ENCODE measurements around the gene KLF12.

Gene KLF12

GRCh38 chr13:74110053-74110452 lies 24.2 kb downstream of the KLF12 start:
- Histone ChIP-seq H3K4me1 (ENCODE audit: low read depth, poor library complexity, severe bottlenecking) (no peaks in the 10 kb centered on the region), H3K36me3 (ENCODE audit: insufficient read depth) (no peaks in the 10 kb centered on the region), H3K27me3 (ENCODE audit: insufficient read depth, low read depth) (no peaks in the 10 kb centered on the region), H3K27ac (no peak overlapping the region), H4K20me1 (ENCODE audit: insufficient read depth) (no peaks in the 10 kb centered on the region), H3K9ac (no peak overlapping the region), H3K4me3 (IDR thresholded peaks at IDR 0.05; ENCODE audit: insufficient read depth, low read depth, low read length) (no peak overlapping the region), H2AFZ (ENCODE audit: low read depth) (no peak overlapping the region), H3K79me2 (ENCODE audit: insufficient read depth, low read depth) (no peaks in the 10 kb centered on the region), H3K4me2 (no peak overlapping the region)
- TF ChIP-seq CTCF (conservative IDR thresholded peaks at IDR 0.05; ENCODE audit: low read depth, low read length), result no peak

GRCh38 chr13:74107598-74107997 lies 26.6 kb downstream of the KLF12 start:
- Histone ChIP-seq H3K27ac (no peak overlapping the region), H3K9ac (no peak overlapping the region), H3K27me3 (ENCODE audit: insufficient read depth, low read depth) (no peaks in the 10 kb centered on the region), H3K36me3 (ENCODE audit: insufficient read depth) (no peaks in the 10 kb centered on the region), H4K20me1 (ENCODE audit: insufficient read depth) (no peaks in the 10 kb centered on the region), H3K4me1 (ENCODE audit: low read depth, poor library complexity, severe bottlenecking) (no peaks in the 10 kb centered on the region), H3K4me2 (no peak overlapping the region), H3K4me3 (IDR thresholded peaks at IDR 0.05; ENCODE audit: insufficient read depth, low read depth, low read length) (no peak overlapping the region), H3K79me2 (ENCODE audit: insufficient read depth, low read depth) (no peaks in the 10 kb centered on the region), H2AFZ (ENCODE audit: low read depth) (no peak overlapping the region)
- TF ChIP-seq CTCF (conservative IDR thresholded peaks at IDR 0.05; ENCODE audit: low read depth, low read length), result no peak

GRCh38 chr13:74105871-74106270 lies 28.3 kb downstream of the KLF12 start:
- no peaks in the 10 kb centered on the region for H3K36me3 ChIP-seq (ENCODE audit: insufficient read depth)
- H2AFZ ChIP-seq (ENCODE audit: low read depth), result no peak overlapping the region
- H3K9ac ChIP-seq, result no peak overlapping the region
- H3K4me2 ChIP-seq, result no peak overlapping the region
- no peaks in the 10 kb centered on the region for H3K27me3 ChIP-seq (ENCODE audit: insufficient read depth, low read depth)
- no peak overlapping the region for H3K4me3 ChIP-seq (IDR thresholded peaks at IDR 0.05; ENCODE audit: insufficient read depth, low read depth, low read length)
- TF ChIP-seq CTCF (conservative IDR thresholded peaks at IDR 0.05; ENCODE audit: low read depth, low read length), result no peak
- no peaks in the 10 kb centered on the region for H4K20me1 ChIP-seq (ENCODE audit: insufficient read depth)
- H3K27ac ChIP-seq, result no peak overlapping the region
- no peaks in the 10 kb centered on the region for H3K79me2 ChIP-seq (ENCODE audit: insufficient read depth, low read depth)
- H3K4me1 ChIP-seq (ENCODE audit: low read depth, poor library complexity, severe bottlenecking), result no peaks in the 10 kb centered on the region

GRCh38 chr13:74104661-74105275 lies 29.4 kb downstream of the KLF12 start:
- no peak for TF ChIP-seq CTCF (conservative IDR thresholded peaks at IDR 0.05; ENCODE audit: low read depth, low read length)
- H3K4me2 ChIP-seq, result no peak overlapping the region
- H3K79me2 ChIP-seq (ENCODE audit: insufficient read depth, low read depth), result no peaks in the 10 kb centered on the region

More at GRCh38 chr13:74104661-74105275, 29.4 kb downstream of the KLF12 start:
- Histone ChIP-seq H4K20me1 (ENCODE audit: insufficient read depth) (no peaks in the 10 kb centered on the region), H3K27ac (no peak overlapping the region), H2AFZ (ENCODE audit: low read depth) (no peak overlapping the region), H3K9ac (no peak overlapping the region), H3K27me3 (ENCODE audit: insufficient read depth, low read depth) (no peaks in the 10 kb centered on the region), H3K36me3 (ENCODE audit: insufficient read depth) (no peaks in the 10 kb centered on the region), H3K4me1 (ENCODE audit: low read depth, poor library complexity, severe bottlenecking) (no peaks in the 10 kb centered on the region), H3K4me3 (IDR thresholded peaks at IDR 0.05; ENCODE audit: insufficient read depth, low read depth, low read length) (no peak overlapping the region)
